GM19351 (cell line): ENCODE measurements around the gene ILF3.
"Not testable (repeated sequence)": the region's sequence is repeated elsewhere in the genome, so short reads cannot be mapped to it uniquely, and the experiment has no call there.

Experiments
- ATAC-seq: cut with Tn5 transposase; IDR thresholded peaks from one replicate; pipeline ENCODE4 v1.9.1; 2021; ENCODE audit warnings: mild to moderate bottlenecking, moderate library complexity; ENCODE audit not compliant: unreplicated experiment

Gene ILF3

GRCh38 chr19:10671922-10672321 is 17.8 kb downstream of the ILF3 start:
- not testable (repeated sequence) for ATAC-seq

- not testable (repeated sequence) for ATAC-seq
Measured at GRCh38 chr19:10675214-10675613, 21.1 kb downstream of the ILF3 start.

- ATAC-seq = no peak
Measured at GRCh38 chr19:10677751-10678150, 23.6 kb downstream of the ILF3 start.

- ATAC-seq = no peak
Measured at GRCh38 chr19:10678813-10679212, 24.7 kb downstream of the ILF3 start.

GRCh38 chr19:10679743-10680142 is 25.6 kb downstream of the ILF3 start:
- ATAC-seq = no peak

- ATAC-seq = no peak
Measured at GRCh38 chr19:10680545-10681135, 26.5 kb downstream of the ILF3 start.

- ATAC-seq = no peak
Measured at GRCh38 chr19:10681658-10682057, 27.5 kb downstream of the ILF3 start.

GRCh38 chr19:10682397-10683063 is 28.4 kb downstream of the ILF3 start:
- ATAC-seq = no peak

- ATAC-seq = no peak
Measured at GRCh38 chr19:10683064-10683426, 28.9 kb downstream of the ILF3 start.

- no peak for ATAC-seq
Measured at GRCh38 chr19:10683582-10683981, 29.4 kb downstream of the ILF3 start.

GRCh38 chr19:10685210-10685609 is 31.1 kb downstream of the ILF3 start:
- no peak for ATAC-seq

- no peak for ATAC-seq
Measured at GRCh38 chr19:10686193-10686592, 32.0 kb downstream of the ILF3 start.

GRCh38 chr19:10686661-10687517 is 32.7 kb downstream of the ILF3 start:
- ATAC-seq = no peak

GRCh38 chr19:10687518-10688288 is 33.6 kb downstream of the ILF3 start:
- ATAC-seq = no peak

GRCh38 chr19:10688545-10689280 is 34.6 kb downstream of the ILF3 start:
- ATAC-seq = no peak

- ATAC-seq = no peak
Measured at GRCh38 chr19:10690341-10690781, 36.2 kb downstream of the ILF3 start.

GRCh38 chr19:10691178-10691881 is 37.2 kb downstream of the ILF3 start:
- no peak for ATAC-seq

GRCh38 chr19:10691883-10692282 is 37.7 kb downstream of the ILF3 start:
- no peak for ATAC-seq

- ATAC-seq = no peak
Measured at GRCh38 chr19:10692673-10693264, 38.6 kb downstream of the ILF3 start.
